ENCODE results near the gene PRSS8.
"Not testable (repeated sequence)": the region's sequence is repeated elsewhere in the genome, so short reads cannot be mapped to it uniquely, and the experiment has no call there.

Gene PRSS8

DNA sequence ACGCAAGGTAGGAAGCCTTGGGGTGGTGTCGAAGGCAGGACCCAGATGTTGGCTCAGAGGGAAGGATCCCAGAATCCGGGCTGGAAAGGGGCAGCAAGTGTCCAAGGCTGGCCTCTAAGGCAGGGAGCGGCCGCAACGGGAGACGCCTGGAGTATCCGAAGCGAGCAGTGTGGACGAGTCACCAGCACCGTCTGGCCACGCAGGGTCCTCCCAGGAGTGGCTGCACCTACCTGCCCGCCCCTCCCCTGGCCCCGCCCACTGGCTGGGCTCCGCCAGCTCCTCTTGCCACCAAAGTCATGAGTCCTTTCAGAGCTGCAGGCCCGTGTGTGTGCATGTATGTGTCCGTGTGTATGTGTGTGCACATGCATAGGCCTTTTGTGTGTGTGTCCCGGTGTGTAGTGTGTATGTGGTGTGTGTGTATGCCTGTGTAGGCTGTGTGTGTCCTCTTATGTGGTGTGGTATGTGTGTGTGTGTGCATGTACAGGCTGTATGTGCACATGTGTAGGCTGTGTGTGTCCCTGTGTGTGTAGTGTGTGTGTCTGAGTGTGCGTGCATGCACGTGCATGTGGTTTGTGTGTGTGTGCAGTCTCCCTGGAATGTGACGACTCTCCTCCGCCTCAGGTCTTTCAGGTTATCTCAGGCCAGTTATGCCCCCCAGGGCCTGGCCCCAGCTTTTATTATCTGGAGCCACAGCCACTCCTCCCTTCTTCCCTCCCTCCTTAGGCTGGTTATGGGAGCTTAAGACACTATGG lies at the start of gene PRSS8:
Gene PRSS8 (minus strand): TSS at position 193 of the 752 bp plus-strand sequence. CDS start 229 bp downstream, outside the sequence.
- peak; percentile 57 for DNase-seq

DNA sequence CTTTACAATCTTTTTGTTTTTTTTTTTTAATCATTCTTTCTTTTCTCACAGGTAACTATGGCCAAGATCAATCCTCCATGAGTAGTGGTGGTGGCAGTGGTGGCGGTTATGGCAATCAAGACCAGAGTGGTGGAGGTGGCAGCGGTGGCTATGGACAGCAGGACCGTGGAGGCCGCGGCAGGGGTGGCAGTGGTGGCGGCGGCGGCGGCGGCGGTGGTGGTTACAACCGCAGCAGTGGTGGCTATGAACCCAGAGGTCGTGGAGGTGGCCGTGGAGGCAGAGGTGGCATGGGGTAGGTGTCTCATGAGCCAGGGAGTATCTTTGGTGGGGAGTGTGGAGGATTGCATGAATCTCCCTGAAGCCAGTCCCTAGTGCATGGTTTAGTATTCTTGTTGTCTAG lies 49.4 kb upstream of the PRSS8 start:
- DNase-seq: no peak

DNA sequence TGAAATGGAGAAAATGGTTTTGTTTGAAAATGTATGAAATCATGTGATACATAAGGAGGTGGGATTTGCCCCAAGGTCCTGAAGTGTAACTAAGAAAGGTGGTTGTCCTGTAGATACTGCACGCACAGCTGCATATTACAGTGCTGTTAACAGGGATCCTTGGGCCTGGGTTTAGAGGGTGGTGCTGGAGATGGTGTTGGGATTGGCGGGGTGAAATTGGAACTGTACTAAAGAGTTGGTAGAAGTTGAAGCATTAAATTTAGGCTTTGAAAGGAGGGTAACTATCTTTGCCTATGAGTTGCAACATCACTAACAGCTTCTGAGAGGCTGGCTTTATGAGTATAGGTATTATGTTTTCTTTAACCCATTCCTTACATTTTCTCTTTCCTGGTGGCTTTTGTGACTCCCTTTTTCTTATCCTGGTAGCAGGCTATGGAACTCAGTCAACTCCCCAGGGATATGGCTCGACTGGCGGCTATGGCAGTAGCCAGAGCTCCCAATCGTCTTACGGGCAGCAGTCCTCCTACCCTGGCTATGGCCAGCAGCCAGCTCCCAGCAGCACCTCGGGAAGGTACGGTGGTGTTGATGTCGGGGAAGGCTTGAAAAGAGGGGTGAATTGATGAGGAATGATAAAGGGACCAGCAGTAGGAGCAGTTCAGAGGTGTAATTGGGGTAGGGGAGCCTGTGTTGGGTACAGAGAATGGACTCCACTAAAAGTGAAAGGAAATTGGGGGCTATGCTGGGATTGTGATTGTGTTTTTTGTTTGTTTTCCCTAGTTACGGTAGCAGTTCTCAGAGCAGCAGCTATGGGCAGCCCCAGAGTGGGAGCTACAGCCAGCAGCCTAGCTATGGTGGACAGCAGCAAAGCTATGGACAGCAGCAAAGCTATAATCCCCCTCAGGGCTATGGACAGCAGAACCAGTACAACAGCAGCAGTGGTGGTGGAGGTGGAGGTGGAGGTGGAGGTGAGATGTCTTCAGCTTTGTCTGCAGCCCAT lies 48.2 kb upstream of the PRSS8 start:
- DNase-seq: no peak

DNA sequence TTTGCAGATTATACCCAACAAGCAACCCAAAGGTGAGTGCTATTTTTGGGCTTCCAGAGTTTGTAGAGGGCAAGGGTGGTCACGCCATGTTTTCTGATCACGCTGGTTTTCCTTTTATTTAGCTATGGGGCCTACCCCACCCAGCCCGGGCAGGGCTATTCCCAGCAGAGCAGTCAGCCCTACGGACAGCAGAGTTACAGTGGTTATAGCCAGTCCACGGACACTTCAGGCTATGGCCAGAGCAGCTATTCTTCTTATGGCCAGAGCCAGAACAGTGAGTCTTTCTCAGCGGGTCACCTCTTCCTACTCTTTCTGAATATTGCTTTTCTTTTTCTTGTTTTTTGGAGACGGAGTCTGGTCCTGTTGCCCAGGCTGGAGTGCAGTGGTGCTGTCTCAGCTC lies 46.9 kb upstream of the PRSS8 start:
- no peak for DNase-seq

DNA sequence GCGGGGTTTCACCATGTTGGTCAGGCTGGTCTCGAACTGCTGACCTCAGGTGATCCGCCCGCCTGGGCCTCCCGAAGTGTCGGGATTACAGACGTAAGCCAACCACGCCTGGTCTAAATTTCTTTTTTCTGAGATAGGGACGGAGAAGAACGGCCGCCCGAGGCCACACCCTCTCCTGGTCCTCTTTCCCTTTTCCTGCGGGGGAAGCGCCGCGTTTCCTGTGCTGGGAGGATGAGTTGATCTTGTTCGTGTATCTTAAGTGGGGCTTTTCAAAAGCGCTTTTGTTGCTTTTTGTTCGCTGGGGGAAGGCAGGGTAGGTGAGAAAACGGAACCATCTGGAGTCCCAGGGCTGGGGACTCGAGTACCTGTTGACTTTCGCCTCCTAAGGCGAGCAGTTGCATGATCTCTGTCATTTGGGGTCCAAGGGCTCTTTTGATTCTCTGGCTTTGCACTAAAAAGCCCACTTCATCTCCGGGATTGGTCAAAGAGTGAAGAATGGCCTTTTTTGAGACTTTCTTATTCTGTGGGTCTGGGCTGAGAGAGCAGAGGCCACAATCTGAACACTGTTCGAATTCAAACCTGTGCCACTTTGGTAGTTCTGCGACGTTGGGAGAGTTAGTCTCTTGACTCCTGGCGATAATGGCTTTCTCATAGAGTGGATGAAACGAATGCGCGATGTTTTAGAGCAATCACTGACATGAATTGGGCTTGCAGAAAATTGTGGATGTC lies 45.7 kb upstream of the PRSS8 start:
- peak; percentile 67 for DNase-seq

- DNase-seq: peak; percentile 90
These were observed 44.4 kb upstream of the PRSS8 start, which contains the start of gene FUS for GRCh38 chr16:31179747-31180459. Gene FUS, plus strand, starts transcription at chr16:31180139. Its CDS starts 76 bp downstream, at chr16:31180215.

DNA sequence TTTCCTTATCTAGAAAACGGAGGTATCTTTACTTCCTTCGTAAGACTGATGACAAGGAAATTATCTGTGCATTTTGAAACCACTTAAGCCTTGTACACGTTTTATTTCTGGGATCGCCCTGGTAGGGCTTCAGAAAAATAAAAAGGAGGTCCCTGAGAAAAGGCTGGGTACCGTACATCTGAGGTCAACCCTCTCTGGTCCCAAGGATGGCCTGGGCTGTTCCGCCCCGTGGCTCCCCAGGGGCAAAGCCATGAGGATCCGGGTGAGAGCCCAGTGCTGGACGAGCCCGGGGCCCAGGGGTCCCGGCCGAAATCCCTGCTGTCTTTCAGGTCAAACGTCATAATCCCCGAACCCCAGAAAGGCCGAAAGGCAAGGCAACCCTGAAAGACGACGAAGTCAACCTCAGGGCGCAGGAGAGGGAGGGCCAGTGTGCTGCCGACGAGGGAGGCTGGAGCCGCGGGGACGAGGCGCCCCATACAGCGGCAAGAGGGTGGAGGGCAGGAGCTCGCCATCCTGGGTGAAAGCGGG lies 43.8 kb upstream of the PRSS8 start:
- no peak for DNase-seq

DNA sequence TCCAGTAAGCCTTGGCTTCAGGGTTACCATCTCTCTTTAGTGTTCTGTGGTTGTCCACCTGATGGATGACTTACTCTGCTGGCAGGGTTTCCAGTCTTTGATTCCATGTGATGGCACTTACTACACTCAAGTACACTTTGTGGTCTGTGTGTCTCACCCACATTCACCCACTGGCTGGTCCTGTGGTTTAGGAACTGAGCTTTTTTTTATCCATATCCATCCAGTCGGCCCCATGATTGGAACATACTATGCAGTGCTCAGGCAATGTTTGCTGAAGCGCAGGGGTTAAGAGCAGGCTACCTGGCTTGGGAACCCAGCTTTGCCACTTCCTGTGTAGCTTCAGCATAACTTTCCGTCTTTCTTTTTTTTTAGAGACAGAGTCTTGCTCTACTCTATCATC lies 41.6 kb upstream of the PRSS8 start:
- DNase-seq: peak; percentile 45

- peak; percentile 38 for DNase-seq
These were observed 34.5 kb upstream of the PRSS8 start for GRCh38 chr16:31170048-31170447.

- no peak for DNase-seq
These were observed 33.3 kb upstream of the PRSS8 start for GRCh38 chr16:31168848-31169247.

GRCh38 chr16:31167315-31167714 lies 31.8 kb upstream of the PRSS8 start:
- no peak for DNase-seq

DNA sequence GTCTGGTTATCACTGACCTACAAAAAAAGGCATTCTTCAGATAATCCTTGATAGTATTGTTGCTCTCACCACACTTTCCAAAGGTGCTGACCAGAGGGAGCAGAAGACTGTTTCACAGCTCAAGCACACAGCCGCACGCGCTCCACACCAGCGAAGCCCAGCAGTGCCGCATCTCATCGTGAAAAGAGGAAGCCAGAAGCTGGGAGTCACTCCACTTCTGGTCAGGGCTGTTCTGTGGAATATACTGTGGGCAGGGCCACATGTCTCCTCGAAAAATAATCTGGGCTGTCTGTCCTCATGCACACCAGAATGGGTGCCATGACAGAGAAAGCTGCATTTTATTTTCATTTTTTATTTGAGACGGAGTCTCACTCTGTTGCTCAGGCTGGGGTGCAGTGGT lies 21.6 kb upstream of the PRSS8 start:
- peak; percentile 35 for DNase-seq

DNA sequence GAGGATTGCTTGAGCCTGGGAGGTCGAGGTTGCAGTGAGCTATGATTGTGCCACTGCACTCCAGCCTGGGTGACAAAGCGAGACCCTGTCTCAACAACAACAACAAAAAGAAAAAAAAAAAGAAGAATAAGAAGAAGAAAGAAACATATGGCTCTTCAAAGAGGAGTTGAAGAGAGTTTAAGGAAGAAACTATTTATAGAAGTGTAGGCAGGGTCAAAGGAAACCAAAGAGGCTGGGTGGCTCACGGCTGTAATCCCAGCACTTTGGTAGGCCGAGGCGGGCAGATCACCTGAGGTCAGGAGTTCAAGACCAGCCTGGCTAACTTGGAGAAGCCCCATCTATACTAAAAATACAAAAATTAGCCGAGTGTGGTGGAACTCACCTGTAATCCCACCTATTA lies 15.4 kb upstream of the PRSS8 start:
- not testable (repeated sequence) for DNase-seq

- no peak for DNase-seq
These were observed 14.7 kb upstream of the PRSS8 start, which contains the start of gene PRSS36 for GRCh38 chr16:31149894-31150890. Gene PRSS36, minus strand, starts transcription at chr16:31150066. Its CDS starts 31 bp downstream, at chr16:31150035.

DNA sequence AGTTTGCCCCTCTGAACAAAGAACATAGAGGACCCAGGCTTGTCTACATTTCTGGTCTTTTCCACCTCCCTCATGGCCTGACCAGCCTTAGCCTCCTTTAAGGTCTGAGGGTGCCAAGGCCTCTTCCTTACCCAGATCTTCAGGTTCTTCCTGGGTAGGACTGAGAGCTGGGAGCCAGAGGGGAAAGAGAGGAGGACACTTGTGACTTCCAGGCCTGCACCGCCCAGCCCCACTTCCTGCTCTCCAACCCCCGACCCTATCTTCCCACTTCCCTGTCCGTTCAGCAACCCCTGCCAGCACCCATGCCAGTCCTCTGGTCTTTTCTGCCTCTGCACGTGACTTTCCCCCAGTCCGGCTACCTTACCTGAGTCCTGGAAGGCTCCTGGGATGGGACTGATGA lies 13.8 kb upstream of the PRSS8 start:
- DNase-seq: no peak

- DNase-seq: no peak
These were observed 13.4 kb upstream of the PRSS8 start for GRCh38 chr16:31148896-31149295.

GRCh38 chr16:31148281-31148728 lies 12.8 kb upstream of the PRSS8 start:
- DNase-seq: no peak

DNA sequence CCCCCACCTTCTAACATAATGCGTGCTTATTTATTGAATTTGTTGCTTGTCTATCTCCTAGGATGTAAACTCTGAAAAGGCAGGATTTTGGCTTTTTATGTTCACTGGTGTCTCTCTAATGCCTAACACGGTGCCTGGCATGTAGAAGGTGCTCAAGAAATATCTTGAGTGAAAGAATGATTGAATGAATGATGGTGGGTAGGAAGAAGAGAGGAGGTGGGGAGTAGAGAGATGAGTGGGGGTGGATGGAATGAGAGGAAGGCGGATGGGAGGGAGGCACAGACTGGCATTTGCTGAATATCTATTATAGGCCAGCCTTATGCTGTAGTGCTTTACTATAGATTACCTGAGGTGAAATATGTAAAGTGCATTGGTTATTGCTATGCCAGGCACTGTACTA lies 12.0 kb upstream of the PRSS8 start:
- DNase-seq: no peak

DNA sequence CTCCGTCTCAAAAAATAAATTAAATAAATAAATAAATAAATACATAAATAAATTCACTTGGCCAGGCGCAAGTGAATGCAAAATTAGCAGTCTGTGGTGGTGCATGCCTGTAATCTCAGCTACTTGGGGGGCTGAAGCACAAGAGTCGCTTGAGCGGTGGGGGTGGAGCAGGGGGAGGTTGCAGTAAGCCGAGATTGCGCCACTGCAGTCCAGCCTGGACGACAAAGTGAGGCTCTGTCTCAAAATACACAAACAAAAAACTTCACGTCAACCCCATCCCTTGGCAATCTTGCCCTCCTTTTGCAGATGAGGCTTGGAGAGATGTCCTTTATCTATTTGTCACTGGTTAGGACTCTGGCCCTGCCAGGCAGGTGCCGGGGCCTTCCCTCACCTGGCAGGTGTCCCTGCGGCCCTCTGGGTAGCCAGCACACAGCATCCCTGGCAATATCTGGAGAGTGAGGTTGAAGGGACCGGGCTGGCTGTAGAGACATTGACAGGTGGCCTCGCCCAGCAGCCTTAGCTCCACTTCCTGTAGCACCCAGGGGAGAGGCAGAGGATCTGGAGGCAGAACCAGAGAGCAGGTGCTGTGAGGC lies 10.0 kb upstream of the PRSS8 start:
- no peak for DNase-seq

DNA sequence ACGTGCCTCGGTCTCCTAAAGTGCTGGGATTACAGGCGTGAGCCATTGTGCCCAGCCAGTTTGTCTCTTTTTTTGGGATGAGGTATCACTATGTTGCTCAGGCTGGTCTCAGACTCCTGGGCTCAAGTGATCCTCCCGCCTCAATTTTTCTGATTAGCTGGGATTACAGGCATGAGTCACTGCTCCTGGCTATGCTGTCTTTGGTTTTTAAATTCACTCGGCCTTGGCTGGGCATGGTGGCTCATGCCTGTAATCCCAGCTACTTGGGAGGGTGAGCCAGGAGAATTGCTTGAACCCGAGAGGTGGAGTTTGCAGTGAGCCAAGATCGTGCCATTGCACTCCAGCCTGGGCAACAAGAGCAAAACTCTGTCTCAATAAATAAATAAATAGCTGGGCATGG lies 8.9 kb upstream of the PRSS8 start:
- not testable (repeated sequence) for DNase-seq
